Inferior parietal cortex (tissue), 1 donor: ENCODE results near the gene SCOC.
A peak's percentile ranks its signal among the peaks of the same experiment; 100 is the strongest.
"Not testable (repeated sequence)": the region's sequence is repeated elsewhere in the genome, so short reads cannot be mapped to it uniquely, and the experiment has no call there.

ENCODE experiments used
- DNase-seq: peaks from one replicate; pipeline ENCODE4 v3.0.0-alpha.2; 2016; ENCODE audit errors: extremely low spot score

The SCOC gene

DNA sequence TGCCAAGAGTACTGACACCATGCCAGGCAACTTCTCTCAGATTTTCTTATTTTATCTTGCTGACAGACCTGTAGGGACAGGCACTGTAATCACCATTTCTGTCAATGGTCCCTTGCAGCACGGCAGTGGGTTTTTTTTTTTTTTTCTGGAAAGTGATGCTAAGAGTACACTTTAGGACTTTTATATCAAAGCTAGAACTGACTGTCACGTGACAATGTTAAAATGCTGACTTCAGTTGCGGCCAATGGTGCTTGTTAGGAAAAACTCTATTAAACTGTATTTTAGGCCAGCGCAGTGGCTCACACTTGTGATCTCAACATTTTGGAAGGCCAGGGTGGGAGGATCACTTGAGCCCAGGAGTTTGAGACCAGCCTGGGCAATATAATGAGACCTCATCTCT, 12.3 kb upstream of the SCOC start:
- no peak for DNase-seq

GRCh38 chr4:140363051-140363450, 10.4 kb upstream of the SCOC start:
- no peak for DNase-seq

DNA sequence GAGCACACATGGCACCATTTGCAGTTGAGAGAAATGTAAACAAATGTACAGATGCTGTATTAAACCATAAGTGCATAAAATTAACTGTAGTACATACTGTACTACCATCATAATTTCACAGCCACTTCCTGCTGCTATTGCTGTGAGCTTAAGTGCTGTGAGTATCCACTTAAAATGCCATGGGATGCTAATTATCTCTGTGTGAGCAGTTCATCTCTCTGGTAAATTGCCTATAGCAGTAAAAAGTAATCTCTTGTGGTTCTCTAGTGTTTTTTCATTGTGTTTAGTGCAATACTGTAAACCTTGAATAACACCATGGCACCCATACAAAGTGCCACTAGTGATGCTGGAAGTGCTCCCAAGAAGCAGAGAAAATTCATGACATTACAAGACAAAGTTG, 9.9 kb upstream of the SCOC start:
- DNase-seq, result no peak

GRCh38 chr4:140367738-140368137, 5.7 kb upstream of the SCOC start:
- no peak for DNase-seq

DNA sequence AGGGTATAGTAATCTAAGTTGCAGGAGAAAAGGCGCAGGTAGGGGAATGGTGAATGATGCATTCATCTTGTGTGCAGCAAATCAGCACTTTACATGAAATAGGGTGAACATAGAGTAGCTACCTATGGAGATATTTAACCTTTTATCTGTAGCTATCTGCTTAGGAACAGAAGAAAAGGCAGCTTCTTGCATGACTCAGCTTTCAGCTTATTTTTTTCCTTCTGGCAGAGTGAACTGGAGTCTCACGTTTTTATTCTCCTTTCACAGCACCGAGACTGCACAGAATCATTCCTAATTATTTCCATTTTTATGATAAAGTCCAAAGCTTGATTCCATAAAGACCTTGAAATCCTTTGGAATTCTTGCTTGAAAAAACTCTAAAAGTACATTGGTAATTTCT, 4.8 kb upstream of the SCOC start:
- DNase-seq, result no peak

DNA sequence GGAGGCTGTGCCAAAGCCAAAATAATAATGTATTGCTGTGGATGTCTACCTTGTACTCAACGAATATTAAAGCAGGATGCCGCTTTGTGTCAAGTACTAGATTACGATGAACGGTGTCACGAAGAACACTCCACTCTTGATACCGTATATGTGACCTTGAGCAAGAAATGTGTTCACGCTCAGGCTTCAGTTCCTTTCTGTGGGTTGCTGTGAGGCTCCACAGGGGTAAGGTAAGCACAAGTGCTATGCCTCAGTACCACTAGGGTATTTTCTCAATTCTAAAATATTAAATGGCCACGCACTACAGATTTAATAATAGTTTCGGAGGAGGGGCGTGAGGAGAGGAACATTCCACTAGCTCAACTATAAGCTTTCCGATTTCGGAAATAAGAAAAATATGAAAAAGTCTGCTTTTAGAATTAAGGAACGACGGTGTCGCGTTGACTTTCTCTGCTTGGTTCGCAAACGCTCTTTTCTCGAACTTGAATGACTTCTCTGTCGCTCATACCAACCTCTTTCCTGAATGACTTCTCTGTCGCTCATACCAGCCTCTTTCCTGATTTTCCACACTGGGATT, 607 bp upstream of the SCOC start:
- DNase-seq, result peak; percentile 56

DNA sequence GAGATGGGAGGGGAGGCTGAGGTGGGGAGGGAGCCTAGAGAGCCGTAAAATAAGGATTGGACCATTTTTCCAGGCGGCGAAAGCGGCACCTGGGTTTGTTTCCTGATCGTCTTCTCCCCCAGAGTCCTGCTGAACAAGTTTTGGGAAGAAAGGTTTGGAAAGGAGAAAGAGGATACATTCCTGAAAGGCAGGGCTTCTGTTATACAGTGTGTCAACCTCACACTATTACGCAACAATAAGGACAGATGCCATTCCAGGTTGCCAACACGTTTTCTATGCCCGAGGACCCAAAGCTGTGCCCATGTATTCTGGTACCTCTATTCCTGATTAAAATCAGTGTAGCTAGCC, 658 bp downstream of the SCOC start:
- no peak for DNase-seq

DNA sequence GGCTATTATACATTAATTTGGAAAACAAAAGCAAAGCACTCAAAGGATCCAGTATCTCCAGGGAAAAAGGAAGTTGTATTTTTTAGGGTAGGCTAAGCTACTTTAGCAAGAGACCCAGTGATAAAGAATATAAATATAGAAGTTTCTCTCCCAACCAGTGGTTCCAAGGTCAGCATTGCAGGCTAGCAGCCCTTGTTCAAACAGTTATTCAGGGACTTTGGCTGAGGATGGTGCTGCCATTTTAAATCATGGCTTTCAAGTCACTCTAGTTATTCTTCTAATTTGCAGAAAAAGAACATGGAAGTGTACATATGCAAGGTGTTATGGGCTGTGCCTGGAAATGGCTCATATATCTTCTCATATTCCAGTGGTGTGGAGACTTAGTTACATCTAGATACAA, 9.3 kb downstream of the SCOC start:
- no peak for DNase-seq

GRCh38 chr4:140388015-140388414, 14.6 kb downstream of the SCOC start:
- no peak for DNase-seq

DNA sequence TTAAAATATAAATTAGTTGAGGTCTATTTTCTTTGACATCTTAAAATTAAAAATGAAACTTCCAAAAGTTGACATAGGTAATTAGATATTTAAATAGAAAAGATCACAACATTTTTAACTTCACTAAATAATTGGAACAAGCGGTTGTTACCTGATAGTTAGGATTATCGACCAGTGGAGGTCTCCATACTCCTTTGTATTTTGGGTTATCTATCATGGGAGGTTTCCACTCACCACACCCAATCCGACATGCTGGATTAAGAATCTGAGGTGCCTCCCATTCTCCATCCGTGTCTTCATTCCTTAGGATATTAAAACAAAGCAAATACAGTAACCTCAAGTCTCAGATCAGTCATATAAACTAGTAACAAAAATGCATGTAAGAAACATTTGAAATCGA, 22.2 kb downstream of the SCOC start:
- DNase-seq, result no peak

DNA sequence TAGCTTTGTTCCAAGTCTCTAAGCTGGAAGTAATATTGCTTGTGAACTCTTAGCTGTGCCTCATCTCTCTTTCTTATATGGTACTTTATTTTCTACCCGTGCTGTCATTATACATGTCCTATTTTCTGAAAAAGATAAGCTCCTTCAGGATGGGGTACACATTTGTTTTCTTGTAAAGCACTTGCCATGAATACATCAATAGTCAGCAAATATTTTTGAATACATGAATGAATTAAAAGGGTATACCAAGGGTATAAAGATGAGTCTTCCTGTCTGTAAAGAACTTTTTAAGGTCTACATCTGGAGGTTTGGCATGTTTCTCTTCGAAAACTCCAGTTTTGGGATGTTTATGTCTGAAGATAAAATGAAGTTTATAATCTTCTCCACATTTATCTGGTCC, 26.7 kb downstream of the SCOC start:
- DNase-seq, result no peak

DNA sequence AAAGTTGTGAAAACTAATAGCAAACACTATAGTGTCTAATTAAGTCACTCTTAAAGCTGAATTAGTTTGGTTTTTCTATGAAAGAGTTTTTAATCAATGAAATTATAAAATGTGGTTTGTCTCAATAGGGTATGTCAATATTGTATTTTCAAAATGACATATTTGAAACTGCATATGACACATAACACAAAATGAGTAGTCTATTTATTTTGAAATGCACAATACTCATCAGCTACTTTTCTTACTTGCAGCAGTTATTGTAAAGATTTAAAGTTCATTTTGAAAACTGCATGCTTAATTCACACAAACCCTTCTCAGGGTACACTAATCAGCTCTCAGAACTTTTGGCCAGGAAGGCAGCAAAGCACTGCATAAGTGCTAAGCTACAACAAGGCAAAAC, 32.8 kb downstream of the SCOC start:
- no peak for DNase-seq

GRCh38 chr4:140408974-140409373, 35.5 kb downstream of the SCOC start:
- DNase-seq, result no peak

DNA sequence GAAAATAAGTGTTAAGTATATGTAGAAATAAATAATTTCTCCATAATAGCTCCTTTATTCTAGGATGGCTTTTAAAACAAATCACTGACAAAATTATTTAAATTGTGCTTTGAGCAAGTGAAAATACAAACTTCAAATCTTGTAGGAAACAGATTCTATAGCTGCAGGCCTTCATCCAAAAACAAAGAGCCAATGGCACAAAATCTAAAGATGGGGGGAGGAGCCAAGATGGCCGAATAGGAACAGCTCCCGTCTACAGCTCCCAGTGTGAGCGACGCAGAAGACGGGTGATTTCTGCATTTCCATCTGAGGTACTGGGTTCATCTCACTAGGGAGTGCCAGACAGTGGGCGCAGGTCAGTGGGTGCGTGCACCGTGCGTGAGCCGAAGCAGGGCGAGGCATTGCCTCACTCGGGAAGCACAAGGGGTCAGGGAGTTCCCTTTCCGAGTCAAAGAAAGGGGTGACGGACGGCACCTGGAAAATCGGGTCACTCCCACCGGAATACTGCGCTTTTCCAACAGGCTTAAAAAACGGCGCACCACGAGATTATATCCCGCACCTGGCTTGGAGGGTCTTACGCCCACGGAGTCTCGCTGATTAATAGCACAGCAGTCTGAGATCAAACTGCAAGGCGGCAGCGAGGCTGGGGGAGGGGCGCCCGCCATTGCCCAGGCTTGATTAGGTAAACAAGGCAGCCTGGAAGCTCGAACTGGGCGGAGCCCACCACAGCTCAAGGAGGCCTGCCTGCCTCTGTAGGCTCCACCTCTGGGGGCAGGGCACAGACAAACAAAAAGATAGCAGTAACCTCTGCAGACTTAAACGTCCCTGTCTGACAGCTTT, 39.9 kb downstream of the SCOC start:
- DNase-seq, result not testable (repeated sequence)

DNA sequence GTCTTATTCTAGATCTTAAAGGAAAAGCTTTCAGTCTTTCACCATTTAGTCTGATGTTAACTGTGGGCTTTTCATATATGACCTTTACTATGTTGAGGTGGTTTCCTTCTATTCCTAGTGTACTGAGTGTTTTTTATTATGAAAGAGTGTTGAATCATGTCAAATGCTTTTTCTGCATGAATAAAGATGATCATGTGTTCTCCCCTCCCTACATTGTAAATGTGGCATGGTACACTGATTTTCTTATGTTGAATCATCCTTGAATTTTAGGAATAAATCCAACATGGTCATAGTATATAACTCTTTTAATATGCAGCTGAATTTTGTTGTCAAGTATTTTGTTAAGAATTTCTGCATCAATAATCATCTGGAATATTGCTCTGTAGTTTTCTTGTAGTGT, 49.7 kb downstream of the SCOC start:
- no peak for DNase-seq

DNA sequence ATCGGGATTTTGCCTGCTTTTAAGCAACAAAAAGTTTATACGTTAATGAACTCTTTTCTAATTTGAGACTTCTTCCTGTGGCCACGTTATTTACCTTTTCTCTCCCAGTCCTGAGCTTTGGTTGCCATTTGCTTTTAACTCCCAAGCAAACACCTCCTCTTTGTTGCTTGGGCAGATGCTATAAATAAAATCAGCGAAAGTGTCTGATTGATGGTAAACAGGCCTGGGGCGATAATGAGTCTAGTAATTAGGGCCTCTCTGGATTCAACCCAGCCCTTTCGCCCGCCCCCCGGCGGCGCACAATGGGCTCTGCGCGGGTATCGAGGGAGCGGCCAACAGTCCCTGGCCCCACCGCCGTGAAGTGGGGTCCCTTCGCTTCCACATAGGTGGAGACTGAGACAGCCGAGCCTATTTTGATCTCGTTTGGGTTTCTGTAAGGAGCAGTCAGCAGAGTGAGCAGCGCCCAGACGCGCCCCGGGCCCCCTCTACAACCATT, 53.2 kb downstream of the SCOC start:
- DNase-seq, result peak; percentile 6

DNA sequence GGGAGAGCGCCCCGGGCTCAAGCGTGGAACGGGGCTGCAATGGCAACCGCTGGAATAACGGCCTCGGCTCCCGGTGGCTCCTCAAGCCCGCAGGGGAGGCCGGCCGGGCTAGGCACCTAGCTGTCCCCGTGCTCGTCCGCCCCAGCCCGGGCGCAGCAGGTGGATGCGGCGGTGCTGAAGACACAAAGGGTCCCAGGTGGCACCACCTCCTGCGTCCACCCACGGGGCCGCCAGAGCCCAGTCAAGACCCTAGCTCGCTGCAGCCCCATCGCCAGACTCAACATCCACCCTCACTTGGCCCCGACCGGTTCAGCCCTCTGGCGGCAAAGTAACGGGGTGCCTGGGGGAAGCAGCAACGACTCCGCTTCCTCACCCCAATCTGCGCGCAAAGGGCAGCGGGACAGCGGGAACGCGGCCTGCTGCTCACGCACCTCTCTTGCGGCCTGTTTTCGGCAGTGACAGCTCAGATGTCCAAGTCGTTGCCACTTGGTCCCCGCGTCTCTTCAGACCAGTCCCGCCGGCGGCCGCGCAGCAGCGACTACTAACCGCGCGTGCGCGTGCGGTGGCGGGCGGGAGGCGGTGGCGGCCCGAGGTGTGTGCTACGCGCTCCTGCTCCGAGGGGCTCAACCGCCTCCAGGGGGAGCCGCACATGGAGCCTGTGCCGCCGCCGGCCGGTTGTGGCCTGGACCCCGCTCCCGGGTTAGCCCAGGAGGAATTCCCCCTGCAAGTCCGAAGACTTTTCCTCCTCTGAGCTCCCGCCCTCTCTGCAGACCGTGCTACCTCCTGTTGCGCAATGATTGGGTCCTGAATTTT, 53.9 kb downstream of the SCOC start, which contains the start of gene CLGN:
Gene CLGN (minus strand): TSS at position 543 of the 813 bp plus-strand sequence. CDS start 14,570 bp downstream, outside the sequence.
- peak; percentile 64 for DNase-seq

DNA sequence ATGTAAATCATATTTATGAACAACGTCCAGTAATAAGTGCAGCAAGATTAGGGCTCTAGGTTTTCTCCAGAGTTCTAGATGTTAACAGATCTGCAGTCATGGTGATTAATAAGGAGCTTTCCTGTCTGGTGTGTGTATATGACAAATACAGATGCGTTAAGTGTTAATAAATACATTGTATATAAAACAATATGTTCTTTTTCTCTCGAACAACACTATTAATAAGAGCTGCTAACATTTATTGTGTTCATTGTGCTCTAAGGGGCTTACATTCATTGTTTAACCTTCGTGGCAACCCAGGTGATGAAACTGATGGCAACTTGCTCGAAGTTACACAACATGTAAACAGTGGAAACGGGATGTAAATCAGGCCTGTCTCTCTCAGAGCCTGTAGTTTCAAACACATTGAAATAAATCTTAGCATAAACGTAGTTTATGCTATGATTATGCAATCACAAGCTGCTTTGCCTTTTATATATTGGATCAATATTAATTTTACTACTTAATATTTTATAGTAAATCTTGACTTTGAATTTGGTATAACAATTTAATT, 54.5 kb downstream of the SCOC start:
- peak; percentile 4 for DNase-seq
